Measurements from ENCODE around the gene ITGA2.
"Not testable (repeated sequence)": the region's sequence is repeated elsewhere in the genome, so short reads cannot be mapped to it uniquely, and the experiment has no call there.

ITGA2 gene

GRCh38 chr5:52989025-52989780 is at the start of gene ITGA2:
Gene ITGA2 (plus strand): TSS chr5:52989352. CDS start chr5:52989469, 117 bp downstream.
- H3K4me3 ChIP-seq (ENCODE audit: low read depth, low read length) = peak within 1 kb of the TSS; percentile 84

GRCh38 chr5:52943285-52943684 is 45.9 kb upstream of the ITGA2 start:
- no peak overlapping the region for H3K4me3 ChIP-seq (ENCODE audit: low read depth, low read length)

- no peak overlapping the region for H3K4me3 ChIP-seq (ENCODE audit: low read depth, low read length)
Measured at GRCh38 chr5:52943808-52944207, 45.3 kb upstream of the ITGA2 start.

GRCh38 chr5:52945040-52945439 is 44.1 kb upstream of the ITGA2 start:
- H3K4me3 ChIP-seq (ENCODE audit: low read depth, low read length) = no peak overlapping the region

- H3K4me3 ChIP-seq (ENCODE audit: low read depth, low read length) = no peak overlapping the region
Measured at GRCh38 chr5:52947208-52947607, 41.9 kb upstream of the ITGA2 start.

- H3K4me3 ChIP-seq (ENCODE audit: low read depth, low read length) = no peak overlapping the region
Measured at GRCh38 chr5:52947851-52948250, 41.3 kb upstream of the ITGA2 start.

- H3K4me3 ChIP-seq (ENCODE audit: low read depth, low read length) = no peak overlapping the region
Measured at GRCh38 chr5:52948418-52949076, 40.6 kb upstream of the ITGA2 start.

- no peak overlapping the region for H3K4me3 ChIP-seq (ENCODE audit: low read depth, low read length)
Measured at GRCh38 chr5:52950686-52951085, 38.5 kb upstream of the ITGA2 start.

- no peak overlapping the region for H3K4me3 ChIP-seq (ENCODE audit: low read depth, low read length)
Measured at GRCh38 chr5:52952483-52952882, 36.7 kb upstream of the ITGA2 start.

GRCh38 chr5:52956014-52956413 is 33.1 kb upstream of the ITGA2 start:
- H3K4me3 ChIP-seq (ENCODE audit: low read depth, low read length) = no peak overlapping the region

- no peak overlapping the region for H3K4me3 ChIP-seq (ENCODE audit: low read depth, low read length)
Measured at GRCh38 chr5:52956915-52957747, 32.0 kb upstream of the ITGA2 start.

GRCh38 chr5:52961274-52961681 is 27.9 kb upstream of the ITGA2 start:
- no peak overlapping the region for H3K4me3 ChIP-seq (ENCODE audit: low read depth, low read length)

GRCh38 chr5:52963636-52964035 is 25.5 kb upstream of the ITGA2 start:
- no peak overlapping the region for H3K4me3 ChIP-seq (ENCODE audit: low read depth, low read length)

GRCh38 chr5:52964138-52964537 is 25.0 kb upstream of the ITGA2 start:
- H3K4me3 ChIP-seq (ENCODE audit: low read depth, low read length) = no peak overlapping the region

GRCh38 chr5:52976157-52976556 is 13.0 kb upstream of the ITGA2 start:
- H3K4me3 ChIP-seq (ENCODE audit: low read depth, low read length) = not testable (repeated sequence)

- no peak overlapping the region for H3K4me3 ChIP-seq (ENCODE audit: low read depth, low read length)
Measured at GRCh38 chr5:52977264-52977897, 11.8 kb upstream of the ITGA2 start.

- H3K4me3 ChIP-seq (ENCODE audit: low read depth, low read length) = no peak overlapping the region
Measured at GRCh38 chr5:52981507-52981906, 7.6 kb upstream of the ITGA2 start.

GRCh38 chr5:52983731-52984636 is 5.2 kb upstream of the ITGA2 start:
- H3K4me3 ChIP-seq (ENCODE audit: low read depth, low read length) = no peak overlapping the region

- H3K4me3 ChIP-seq (ENCODE audit: low read depth, low read length) = no peak overlapping the region
Measured at GRCh38 chr5:52985306-52985705, 3.8 kb upstream of the ITGA2 start.

GRCh38 chr5:52987711-52988331 is 1.3 kb upstream of the ITGA2 start:
- no peak overlapping the region for H3K4me3 ChIP-seq (ENCODE audit: low read depth, low read length)
